GM18517 (cell line): ENCODE measurements around the gene GPI.
A peak's percentile ranks its signal among the peaks of the same experiment; 100 is the strongest.
"Not testable (repeated sequence)": the region's sequence is repeated elsewhere in the genome, so short reads cannot be mapped to it uniquely, and the experiment has no call there.

ENCODE experiments used
- ATAC-seq: cut with Tn5 transposase; IDR thresholded peaks from one replicate; pipeline ENCODE4 v1.9.1; 2021; ENCODE audit warnings: mild to moderate bottlenecking, moderate library complexity; ENCODE audit not compliant: unreplicated experiment

Gene GPI

DNA sequence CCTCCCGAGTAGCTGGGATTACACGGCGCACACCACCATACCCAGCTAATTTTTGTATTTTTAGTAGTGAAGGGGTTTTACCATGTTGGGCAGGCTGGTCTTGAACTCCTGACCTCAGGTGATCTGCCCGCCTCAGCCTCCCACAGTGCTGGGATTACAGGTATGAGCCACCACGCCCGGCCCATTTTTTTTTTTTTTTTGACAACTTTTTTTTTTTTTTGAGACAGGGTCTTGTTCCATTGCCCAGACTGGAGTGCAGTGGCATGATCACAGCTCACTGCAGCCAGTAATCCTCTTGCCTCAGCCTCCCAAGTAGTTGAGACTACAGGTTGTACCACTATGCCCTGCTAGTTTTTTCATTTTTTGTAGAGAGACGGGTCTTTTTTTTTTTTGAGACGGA lies 35.8 kb downstream of the GPI start:
- ATAC-seq: not testable (repeated sequence)

DNA sequence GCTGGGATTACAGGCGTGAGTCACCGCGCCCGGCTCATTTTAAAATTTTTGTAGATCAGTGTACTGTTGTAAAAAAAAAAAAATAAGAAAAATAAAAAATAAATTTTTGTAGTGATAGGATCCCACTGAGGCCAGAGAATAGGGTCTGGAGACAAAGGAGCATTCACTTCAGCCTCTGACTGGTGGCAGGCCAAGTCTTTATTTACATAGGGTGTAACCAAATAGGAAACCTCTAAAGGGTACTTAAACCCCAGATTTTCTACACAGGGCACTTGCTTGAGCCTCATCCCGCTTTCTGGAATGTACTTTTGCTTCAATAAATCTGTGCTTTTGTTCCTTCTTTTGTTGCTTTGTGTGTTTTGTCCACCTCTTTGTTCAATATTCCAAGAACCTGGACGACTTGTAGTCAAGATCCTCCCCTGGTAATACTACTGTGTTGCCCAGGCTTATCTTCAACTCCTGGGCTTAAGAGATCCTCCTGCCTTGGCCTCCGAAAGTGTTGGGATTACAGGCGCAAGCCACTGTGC lies 37.1 kb downstream of the GPI start:
- no peak for ATAC-seq

DNA sequence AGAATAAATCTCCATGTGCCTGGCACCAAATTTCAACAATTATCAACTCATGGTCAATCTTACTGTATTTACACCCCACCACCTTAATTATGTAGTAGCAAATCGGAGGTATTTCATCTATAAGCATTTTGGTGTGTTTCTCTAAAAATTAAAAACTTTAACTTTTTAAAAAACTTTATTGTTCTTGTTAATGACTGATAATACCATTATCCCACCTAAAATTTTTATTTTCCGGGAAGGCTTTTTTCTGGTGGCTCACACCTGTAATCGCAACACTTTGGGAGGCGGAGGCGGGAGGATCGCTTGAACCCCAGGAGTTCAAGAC lies 38.8 kb downstream of the GPI start:
- peak; percentile 16 for ATAC-seq

DNA sequence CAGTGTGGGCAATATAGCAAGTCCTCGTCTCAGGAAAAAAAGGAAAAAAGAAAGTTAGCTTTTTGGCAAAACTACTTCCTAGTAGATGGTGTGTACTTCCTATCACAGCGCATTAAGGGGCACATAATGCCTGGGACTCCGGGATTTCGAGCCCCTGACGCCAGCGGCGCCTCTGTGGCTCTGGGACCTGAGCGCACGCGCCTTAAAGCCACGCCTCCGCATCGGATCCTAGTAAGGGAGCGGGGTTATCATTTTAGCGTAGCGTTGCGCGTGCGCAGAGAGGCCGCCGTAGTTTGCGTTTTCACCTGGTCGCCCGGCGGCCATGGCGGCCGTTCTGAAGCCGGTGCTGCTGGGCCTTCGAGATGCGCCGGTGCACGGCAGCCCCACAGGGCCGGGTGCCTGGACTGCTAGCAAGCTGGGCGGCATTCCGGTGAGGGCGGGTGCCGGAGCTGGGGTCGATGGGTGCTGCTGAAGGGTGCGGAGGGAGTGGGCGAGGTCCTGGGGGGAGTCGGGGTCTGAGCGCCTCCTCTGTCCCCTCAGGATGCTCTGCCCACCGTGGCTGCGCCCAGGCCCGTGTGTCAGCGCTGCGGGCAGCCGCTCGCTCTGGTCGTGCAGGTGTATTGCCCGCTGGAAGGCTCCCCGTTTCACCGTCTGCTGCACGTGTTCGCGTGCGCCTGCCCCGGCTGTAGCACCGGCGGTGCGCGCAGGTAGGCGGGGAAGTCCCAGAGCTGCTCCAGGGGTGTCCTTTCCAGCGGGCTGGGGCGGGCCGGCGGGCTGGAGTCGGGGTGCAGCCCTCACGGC lies 39.3 kb downstream of the GPI start, which contains the start of gene PDCD2L:
Gene PDCD2L (plus strand): TSS at position 291 of the 801 bp plus-strand sequence. CDS start 32 bp downstream, at position 323.
- ATAC-seq: peak; percentile 76

DNA sequence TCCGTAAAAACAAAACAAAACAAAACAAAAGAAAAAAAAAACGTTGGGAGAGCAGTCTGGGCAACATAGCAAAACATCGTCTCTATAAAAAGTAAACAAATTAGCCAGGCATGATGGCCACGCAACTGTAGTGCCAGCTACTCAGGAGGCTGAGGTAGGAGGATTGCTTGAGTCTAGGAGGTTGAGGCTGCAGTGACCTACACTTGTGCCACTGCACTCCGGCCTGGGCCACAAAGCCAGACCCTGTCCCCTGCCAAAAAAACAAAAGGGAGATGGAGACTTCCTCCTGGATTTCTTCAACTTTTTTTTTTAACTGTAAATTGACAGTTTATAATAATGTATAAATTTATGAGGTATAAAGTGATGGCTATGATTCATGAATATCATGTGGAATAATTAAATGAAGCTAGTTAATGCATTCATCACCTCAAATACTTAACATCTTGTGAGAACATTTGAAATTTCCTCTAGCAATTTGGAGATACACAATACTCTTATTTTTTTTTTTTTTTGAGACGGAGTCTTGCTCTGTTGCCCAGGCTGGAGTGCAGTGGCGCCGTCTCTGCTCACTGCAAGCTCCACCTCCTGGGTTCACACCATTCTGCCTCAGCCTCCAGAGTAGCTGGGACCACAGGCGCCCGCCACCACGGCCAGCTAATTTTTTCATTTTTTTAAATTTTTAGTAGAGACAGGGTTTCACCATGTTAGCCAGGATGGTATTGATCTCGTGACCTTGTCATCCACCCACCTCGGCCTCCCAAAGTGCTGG lies 41.1 kb downstream of the GPI start:
- ATAC-seq: no peak

DNA sequence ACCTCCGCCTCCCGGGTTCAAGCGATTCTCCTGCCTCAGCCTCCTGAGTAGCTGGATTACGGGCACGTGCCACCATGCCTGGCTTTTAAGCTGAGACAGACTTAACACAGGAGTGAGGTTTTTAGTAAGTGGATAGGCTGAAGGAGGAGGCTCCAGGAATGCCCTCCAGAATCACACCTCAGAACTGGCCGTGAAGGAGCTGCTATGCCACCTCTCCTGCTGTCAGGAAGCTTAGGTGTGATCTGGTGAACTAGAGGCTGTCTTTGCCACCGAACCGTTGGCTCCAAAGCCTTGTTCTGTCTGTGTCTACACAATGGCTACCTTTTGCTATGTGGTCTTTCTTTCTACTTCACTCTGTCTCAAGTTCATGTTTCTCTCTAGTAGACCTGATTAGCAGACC lies 43.4 kb downstream of the GPI start:
- no peak for ATAC-seq

DNA sequence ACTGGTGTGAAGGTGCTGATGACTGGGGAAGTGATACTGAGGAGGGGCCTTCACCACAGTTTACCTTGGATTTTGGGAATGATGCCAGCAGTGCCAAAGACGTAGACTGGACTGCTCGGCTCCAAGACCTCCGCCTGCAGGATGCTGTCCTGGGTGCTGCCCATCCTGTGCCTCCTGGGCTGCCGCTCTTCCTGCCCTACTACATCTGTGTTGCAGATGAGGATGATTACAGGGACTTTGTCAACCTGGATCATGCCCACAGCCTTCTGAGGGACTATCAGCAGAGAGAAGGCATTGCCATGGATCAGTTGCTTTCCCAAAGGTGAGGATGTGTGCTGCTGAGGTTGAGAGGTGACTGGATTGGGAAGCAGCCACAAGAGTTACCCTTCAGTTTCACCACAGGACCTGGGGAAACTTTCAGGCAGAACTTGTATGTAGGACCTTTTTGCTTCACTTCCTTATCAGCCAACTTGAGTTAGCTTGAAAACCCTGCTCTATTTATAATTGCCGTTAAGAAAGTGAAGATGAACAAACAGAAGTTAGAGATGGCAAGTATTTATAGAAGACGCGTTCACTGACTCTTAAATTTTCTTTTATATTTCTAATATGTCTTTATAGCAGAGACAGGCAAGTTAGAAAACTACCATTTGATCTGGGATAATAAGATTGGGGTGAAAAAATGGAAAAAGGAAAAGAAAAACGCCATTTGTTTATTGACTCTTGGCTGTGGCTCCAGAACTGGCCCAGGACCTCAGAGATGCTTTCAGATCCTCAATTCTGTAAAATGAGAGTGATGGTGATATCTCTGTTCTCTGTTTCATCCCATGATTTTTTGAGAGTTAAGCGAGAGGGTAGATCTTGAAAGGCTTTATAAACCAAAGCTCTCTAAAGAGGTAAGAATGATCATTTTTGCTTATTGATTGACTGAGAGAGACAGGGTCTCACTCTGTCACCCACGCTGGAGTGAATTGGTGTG lies 44.5 kb downstream of the GPI start:
- ATAC-seq: no peak

DNA sequence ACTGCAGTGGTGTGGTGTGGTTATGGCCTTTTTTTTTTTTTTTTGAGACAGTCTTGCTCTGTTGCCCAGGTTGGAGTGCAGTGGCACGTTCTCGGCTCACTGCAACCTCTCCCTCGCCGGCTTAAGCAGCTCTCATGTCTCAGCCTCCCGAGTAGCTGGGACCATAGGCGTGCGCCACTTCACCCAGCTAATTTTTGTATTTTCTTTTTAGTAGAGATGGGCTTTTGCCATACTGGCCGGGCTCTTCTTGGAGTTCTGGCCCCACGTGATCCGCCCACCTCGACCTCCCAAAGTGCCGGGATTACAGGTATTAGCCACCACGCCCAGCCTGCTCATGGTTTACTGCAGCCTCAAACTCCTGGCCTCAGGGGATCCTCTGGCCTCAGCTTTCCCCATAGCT lies 46.2 kb downstream of the GPI start:
- no peak for ATAC-seq

DNA sequence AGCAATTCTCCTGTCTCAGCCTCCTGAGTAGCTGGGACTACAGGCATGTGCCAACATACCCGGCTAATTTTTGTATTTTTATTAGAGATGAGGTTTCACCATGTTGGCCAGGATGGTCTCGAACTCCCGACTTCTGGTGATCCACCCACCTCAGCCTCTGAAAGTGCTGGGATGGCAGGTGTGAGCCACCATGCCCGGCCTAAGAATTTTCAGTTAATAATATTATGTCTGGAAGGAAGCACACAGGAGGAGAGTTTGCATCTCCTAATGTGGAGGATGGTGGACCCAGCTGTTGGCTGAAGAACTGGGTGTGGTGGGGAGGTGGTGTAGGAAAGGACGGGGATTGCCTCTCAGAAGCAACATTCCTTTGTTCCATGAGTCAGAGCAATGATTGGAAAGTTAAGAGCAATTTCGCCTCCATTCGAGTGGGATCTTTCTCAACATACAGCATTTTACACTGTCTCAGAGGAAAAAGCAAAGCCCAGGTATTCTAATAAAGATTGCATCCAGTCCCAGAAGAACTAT lies 51.1 kb downstream of the GPI start:
- no peak for ATAC-seq

DNA sequence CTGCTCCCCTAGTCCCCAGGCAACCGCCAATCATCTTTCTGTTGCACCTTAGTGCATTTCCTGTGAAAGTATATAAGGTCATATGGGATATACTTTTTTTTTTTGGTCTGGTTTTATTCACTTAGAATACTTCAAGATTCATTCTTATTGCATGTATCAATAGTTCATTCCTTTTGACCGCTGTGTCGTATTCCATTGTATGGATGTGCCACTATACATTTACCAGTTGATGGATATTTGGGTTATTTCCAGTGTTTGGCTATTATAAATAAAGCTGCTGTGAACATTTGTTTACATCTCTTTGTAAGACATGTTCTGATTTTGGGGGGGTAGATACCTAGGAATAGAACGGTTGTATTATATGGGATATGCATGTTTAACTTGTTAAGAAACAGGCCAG lies 53.3 kb downstream of the GPI start:
- no peak for ATAC-seq

DNA sequence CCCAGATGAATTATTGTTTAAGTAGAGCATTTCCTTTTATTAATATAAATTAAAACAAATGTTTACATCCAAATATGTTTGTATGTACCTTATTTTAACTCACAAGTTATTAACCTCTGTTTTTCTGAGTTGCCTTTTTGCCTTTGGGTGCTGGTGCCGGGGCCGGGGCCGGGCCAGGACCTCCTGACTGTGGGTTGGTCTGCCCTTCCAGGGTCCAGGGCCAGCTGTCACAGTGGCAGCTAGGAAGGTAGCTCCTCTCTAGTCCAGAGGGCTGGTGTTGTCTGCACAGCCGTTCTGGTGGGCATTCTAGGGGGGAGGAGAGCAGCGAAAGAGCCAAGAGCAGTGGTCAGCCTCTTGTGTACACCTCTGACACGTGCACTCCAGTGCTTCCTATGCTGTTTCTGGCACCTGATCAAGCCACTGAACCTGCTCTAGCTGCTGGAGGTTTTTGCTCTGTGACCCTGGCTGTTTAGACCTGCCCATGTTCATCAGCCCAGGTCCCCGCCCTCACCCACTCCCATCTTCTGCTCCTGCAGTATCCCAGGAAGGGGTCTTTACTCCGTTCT lies 61.2 kb downstream of the GPI start:
- no peak for ATAC-seq

DNA sequence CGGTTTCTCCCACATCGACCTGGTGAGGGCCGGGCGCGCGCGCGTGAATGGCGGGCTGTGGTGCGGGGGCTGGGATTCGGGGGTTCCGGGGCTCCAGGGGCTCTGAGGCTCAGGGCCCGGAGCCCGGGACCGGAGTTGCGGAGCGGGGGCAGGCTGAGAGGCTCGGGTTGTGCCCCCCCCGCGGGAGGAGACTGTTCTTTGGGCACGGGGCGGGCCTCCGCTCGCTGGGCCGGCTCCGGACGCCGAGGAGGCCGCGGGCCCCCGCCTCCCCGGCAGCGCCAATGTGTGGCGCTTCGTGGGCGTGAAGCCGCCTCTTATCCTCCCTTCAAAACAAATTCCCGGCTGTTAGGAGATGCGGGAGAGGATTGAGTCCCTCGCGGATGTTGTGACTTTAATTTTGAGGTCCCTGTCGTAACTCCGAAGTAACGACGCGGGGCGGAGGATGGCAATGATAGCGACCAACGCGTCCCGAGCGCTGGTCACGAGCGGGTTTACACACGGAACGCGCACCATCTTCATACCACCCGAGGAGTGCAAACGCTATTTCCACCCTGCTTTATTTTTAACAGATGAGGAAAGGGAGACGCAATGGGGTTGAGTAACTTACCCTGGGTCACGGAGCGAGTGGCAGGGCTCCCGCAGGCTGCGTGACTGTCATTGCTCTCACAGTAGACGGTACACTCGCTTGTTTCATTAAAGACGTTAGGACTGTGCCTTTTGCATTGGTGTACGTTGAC lies 63.7 kb downstream of the GPI start:
- no peak for ATAC-seq

DNA sequence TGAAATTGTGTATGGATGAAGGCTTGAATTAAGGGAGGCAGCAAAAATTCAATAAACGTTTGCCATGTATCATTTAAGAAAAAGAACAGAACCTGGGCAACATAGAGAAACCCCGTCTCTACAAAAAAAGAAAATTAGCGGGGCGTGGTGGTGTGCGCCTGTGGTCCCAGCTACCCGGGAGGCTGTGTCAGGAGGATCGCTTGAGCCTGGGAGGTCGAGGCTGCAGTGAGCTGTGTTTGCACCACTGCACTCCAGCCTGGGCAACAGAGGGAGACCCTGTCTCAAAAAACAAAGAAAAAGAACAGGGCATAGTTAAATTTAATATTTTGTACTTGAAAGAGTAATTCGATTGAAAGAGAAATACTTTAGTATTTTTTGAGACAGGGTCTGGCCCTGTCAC lies 64.6 kb downstream of the GPI start:
- no peak for ATAC-seq

DNA sequence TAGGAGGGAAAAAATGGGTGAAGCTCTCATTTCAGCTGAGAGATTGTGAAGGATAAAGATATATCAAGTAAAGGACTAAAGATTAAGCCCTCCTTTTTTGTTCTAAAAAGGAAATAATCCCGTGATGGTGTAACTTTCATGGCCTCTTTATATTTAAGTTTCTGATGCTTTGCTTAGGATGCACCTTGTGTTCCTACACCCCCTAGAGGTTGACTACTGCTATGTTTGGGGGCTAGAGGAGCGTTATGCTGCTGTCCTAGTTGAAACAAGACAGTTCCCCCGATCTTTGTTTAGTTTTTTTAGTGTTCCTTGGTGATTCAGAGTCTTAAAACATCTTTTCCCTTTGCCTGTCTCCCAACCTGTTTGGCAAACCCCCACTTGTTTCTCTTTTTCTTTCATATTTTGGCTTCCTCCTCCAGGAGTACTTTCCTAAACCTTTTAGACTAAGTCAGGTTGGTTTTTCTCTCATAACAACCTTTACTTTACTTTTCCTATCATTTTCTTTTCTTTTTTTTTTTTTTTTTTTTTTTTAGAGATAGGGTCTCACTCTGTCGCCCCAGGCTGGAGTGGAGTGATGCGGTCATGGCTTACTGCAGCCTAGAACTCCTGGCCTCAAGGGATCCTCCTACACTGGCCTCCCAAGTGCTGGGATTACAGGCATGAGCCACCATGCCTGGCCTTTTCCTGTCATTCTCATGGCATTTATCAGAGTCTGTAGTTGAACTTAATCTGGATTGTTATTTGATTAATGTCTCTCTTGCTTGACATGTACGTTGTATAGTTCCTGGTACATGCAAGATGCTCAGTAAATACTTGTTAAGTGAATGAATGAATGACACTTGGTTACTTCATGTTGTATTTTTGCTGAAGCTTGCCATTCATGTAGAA lies 66.0 kb downstream of the GPI start:
- ATAC-seq: no peak

DNA sequence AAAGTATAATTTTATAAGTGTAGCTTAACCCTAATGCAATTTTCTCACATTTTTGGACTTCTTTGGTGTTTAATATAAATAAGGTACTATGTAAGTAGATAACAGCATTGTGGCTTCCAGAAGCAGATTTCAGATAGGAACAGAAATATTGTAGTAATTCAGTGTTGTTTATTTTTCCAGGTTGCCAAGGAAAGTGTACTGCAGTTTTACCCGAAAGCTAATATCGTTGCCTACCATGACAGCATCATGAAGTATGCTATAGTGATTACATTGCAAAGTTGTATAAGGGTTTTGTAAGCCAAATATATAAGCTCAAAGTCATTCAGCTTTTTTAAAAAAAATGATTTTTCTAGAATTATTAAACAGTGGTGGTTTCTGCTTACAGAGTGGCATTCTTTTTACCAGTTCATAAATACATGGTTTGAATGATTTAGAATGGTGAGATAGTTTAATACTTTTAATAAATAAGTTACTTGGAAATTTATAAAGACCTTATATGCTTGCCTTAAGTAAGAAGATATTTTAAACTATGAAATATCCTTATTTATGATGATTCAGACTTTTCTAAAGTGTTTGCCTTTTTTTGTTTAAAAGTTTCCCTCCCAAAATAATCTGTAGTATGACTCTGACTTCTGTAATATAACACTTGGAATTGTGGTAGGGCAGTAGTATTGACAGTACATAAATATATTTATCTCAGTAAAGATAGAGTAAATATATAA lies 66.8 kb downstream of the GPI start:
- no peak for ATAC-seq

DNA sequence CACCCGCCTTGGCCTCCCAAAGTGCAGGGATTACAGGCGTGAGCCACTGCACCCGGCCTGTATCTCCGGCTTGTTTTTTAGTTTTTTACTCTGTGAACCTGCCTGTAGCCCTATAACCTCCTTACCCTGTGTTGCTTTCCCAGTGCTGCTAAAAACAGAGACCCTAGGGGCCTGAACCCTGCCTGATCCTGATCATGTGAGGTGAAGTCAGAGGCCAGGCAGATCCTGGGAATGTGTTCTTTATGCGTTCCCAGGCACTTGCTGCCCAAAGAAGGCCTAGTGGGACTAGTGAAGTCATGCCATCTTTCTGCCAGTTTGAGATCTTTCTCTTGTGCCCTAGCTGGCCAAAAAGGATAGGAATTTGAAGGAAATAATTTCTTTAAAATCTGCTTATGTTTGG lies 67.8 kb downstream of the GPI start:
- ATAC-seq: no peak

DNA sequence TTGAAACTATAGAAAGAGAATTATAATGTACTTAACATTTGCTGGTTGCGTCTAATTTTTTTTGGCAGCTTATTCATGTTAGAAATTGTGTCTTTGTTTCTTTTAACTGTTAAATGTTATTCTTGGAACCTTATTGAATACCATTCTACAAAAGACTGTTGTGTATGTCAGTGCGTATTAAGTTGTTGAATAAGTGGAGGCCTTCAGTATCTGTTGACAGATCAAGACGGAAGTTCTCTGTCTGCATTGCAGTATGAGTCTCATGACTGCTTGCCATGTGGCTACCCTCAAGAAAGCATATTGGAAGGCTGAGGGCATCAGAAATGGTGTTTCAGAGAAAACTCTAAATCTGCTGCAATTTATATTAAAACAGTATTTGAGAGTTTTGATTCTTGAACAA lies 71.7 kb downstream of the GPI start:
- no peak for ATAC-seq

DNA sequence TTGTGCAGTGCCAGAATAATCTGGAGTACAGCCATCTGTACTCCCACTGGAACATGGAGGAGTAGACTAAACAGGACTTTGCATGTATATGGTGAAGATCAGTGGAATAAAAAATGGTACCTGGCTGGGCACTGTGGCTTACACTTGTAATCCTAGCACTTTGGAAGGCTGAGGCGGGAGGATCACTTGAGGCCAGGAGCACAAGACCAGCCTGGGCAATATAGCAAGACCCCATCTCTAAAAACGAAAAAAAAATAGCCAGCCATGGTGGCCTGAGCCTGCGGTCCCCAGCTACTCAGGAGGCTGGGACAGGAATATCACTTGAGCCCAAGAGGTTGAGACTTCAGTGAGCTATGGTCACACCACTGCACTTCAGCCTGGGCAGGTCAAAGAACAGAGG lies 83.2 kb downstream of the GPI start:
- no peak for ATAC-seq
